Endothelial cell of umbilical vein (primary cell): Measurements from ENCODE around the gene DQX1. TPM values are rescaled to one million over a fixed set of nuclear protein-coding genes. Genes with fewer than 3 reads are reported as not detected.

ENCODE experiments used
- BruUV-seq: library from RNA; stranded (reverse); fragments of 400-500 nt; replicated peaks from 2 replicates; lab custom pipeline; 2021; lab: Mats Ljungman, UMichigan
- CTCF ChIA-PET: fragments of 300-600, 350-600 bp; sonication (Branson Sonifier 250); formaldehyde crosslinking; loops from one replicate; lab custom pipeline; 2021; ENCODE audit warnings: antibody characterized with exemption, inconsistent platforms; lab: Charles Lee
- POLR2A ChIA-PET: fragments of 300-600, 350-600 bp; sonication (Branson Sonifier 250); formaldehyde crosslinking; loops from one replicate; lab custom pipeline; 2021; ENCODE audit warnings: antibody characterized with exemption, inconsistent platforms; lab: Charles Lee
- DNase-seq: peaks from one replicate; pipeline ENCODE4 v3.0.0-alpha.2; 2011; ENCODE audit warnings: low read depth, low spot score
- FAIRE-seq: peaks from 2 replicates; lab custom pipeline; 2011; peaks lifted over from hg19 to GRCh38; lab: Jason Lieb, UNC
- H2AFZ ChIP-seq: 2 replicates; pipeline ENCODE4 v1.6.0; 2012; ENCODE audit warnings: low read depth, low read length, control low read depth, inconsistent platforms
- H3K27ac ChIP-seq: 2 replicates; pipeline ENCODE4 v1.5.1; 2011; ENCODE audit warnings: low read depth, mild to moderate bottlenecking, control low read depth, low read length, moderate library complexity; ENCODE audit not compliant: insufficient read depth
- H3K27me3 ChIP-seq, 2 experiments: 2 replicates each; pipeline versions ENCODE4 v1.6.0 to v1.6.1; 2011; ENCODE audit warnings: low read length in 2 of 2, mixed read lengths in 1 of 2; ENCODE audit not compliant: control insufficient read depth in 2 of 2, insufficient read depth in 2 of 2
- H3K36me3 ChIP-seq, 2 experiments: 2 replicates in 1 of 2; 3 replicates in 1 of 2; pipeline ENCODE4 v1.5.1; 2011; ENCODE audit warnings: low read length in 2 of 2, mild to moderate bottlenecking in 1 of 2, moderate library complexity in 1 of 2; ENCODE audit not compliant: control insufficient read depth in 2 of 2, insufficient read depth in 2 of 2; ENCODE audit errors: extremely low read depth in 1 of 2
- H3K4me1 ChIP-seq: 3 replicates; pipeline ENCODE4 v1.5.1; 2011; ENCODE audit warnings: mild to moderate bottlenecking, low read length; ENCODE audit not compliant: control insufficient read depth, insufficient read depth; ENCODE audit errors: extremely low read depth
- H3K4me2 ChIP-seq: 2 replicates; pipeline ENCODE4 v1.6.1; 2011; ENCODE audit warnings: low read length, control low read depth, mixed read lengths; ENCODE audit not compliant: insufficient read depth
- H3K4me3 ChIP-seq, 3 experiments: fragments of 200-600 bp in 1 of 3; sonication (generic), shearing (Covaris generic) in 1 of 3; replicated peaks in 1 of 3; 2 replicates each; pipeline ENCODE4 v1.5.1; 2011 to 2016; ENCODE audit warnings: control low read depth in 3 of 3, low read length in 3 of 3, mild to moderate bottlenecking in 2 of 3, inconsistent platforms in 1 of 3, low read depth in 1 of 3, moderate library complexity in 1 of 3; ENCODE audit not compliant: insufficient read depth in 1 of 3
- H3K79me2 ChIP-seq: 2 replicates; pipeline ENCODE4 v1.6.0; 2012; ENCODE audit warnings: low read length, inconsistent platforms; ENCODE audit not compliant: control insufficient read depth, insufficient read depth
- H3K9ac ChIP-seq: replicated peaks from 2 replicates; pipeline ENCODE3; 2011; ENCODE audit warnings: low read length, control low read depth; ENCODE audit not compliant: insufficient read depth; ENCODE audit errors: extremely low read depth
- H3K9me1 ChIP-seq: replicated peaks from 3 replicates; pipeline ENCODE4 v1.6.0; 2011; ENCODE audit warnings: mild to moderate bottlenecking, low read length; ENCODE audit not compliant: control insufficient read depth, insufficient read depth; ENCODE audit errors: extremely low read depth
- H3K9me3 ChIP-seq: replicated peaks from 2 replicates; pipeline ENCODE4 v1.5.1; 2012; ENCODE audit warnings: low read length, inconsistent platforms; ENCODE audit not compliant: control insufficient read depth, insufficient read depth
- H4K20me1 ChIP-seq: replicated peaks from 2 replicates; pipeline ENCODE3; 2011; ENCODE audit warnings: mild to moderate bottlenecking, low read length; ENCODE audit not compliant: control insufficient read depth, insufficient read depth; ENCODE audit errors: extremely low read depth
- EZH2 ChIP-seq: IDR thresholded peaks from 2 replicates; pipeline ENCODE4 v1.6.1; 2012; ENCODE audit warnings: borderline replicate concordance, low read depth, mild to moderate bottlenecking, moderate library complexity, low read length, inconsistent platforms; ENCODE audit not compliant: severe bottlenecking
- JUN ChIP-seq: IDR thresholded peaks from 2 replicates; pipeline ENCODE4 v1.6.1; 2011; ENCODE audit warnings: borderline replicate concordance, low read depth; ENCODE audit not compliant: insufficient read length, insufficient read depth
- POLR2A ChIP-seq: IDR thresholded peaks from 2 replicates; pipeline ENCODE4 v1.6.1; 2012; ENCODE audit warnings: low read depth, mild to moderate bottlenecking, control low read depth, low read length
- dilution Hi-C: fragments of 300-500 bp; cut with MboI; formaldehyde crosslinking; loops from one replicate; pipeline ENCODE4 v1.15.0; 2019; ENCODE audit warnings: low sequenced_read_pairs; ENCODE audit not compliant: extremely low pct_ligation_motif_present
- intact Hi-C: fragments of 100-400 bp; cut with micrococcal nuclease; formaldehyde crosslinking; loops from one replicate; pipeline ENCODE4 v1.10.0; 2022
- polyA plus RNA-seq, 4 experiments: library from polyadenylated mRNA; depleted of rRNA in 3 of 4; stranded (reverse) in 3 of 4; unstranded in 1 of 4; fragments of >200 nt; gene quantifications; 2 replicates each; pipeline versions ENCODE4 v1.2.1 to v1.2.3, GENCODE V29; 2011 to 2012; ENCODE audit warnings: missing spikeins in 1 of 4
- total RNA-seq: library from RNA; stranded (reverse); gene quantifications from 2 replicates; pipeline ENCODE4 v1.2.3, GENCODE V29; 2021
- TF ChIP-seq, protein P1 (sequence below): IDR thresholded peaks from 2 replicates; pipeline ENCODE4 v1.6.1; 2011; ENCODE audit not compliant: insufficient read depth, insufficient read length

DQX1 gene
- total and polyA plus RNA-seq, 2 donors (not counting 3 experiments of a cell fraction or from before 2014, with no cell fraction given) = 0.06 to 0.44 TPM

- H3K4me1 ChIP-seq = peaks cover 3% of the 10 kb centered on the region
- DNase-seq (peak; percentile 63), FAIRE-seq (no peak)
- H3K27me3 ChIP-seq = no peaks in the 10 kb centered on the region
- POLR2A ChIA-PET = no interaction called here
- peak overlapping the region; percentile 64 for H3K9ac ChIP-seq
- H3K9me3 ChIP-seq = no peaks in the 10 kb centered on the region
- BruUV-seq = no TSS peak
- H3K79me2 ChIP-seq = no peaks in the 10 kb centered on the region
- peaks cover 0 to 4% of the 10 kb centered on the region in 2 experiments for H3K36me3 ChIP-seq
- CTCF ChIA-PET = interaction anchor here (1.9 kb wide), 2 partner anchors 31 to 33 kb away, joined by 5 to 6 read pairs; no protein-coding TSS in a partner anchor
- no peaks in the 10 kb centered on the region for H4K20me1 ChIP-seq
- peak overlapping the region; percentile 45 for H3K27ac ChIP-seq
- H3K4me3 ChIP-seq = peak overlapping the region; percentile 77 to 84 (median 79)
- TF ChIP-seq EZH2 (no peak), POLR2A (no peak), JUN (no peak)
- TF ChIP-seq, protein P1, sequence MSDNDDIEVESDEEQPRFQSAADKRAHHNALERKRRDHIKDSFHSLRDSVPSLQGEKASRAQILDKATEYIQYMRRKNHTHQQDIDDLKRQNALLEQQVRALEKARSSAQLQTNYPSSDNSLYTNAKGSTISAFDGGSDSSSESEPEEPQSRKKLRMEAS = no peak
- intact Hi-C loops (loop anchor here (1.0 to 2.0 kb wide), 2 partner anchors 26 to 48 kb away; partner anchors contain the start of genes AUP1, HTRA2 and PCGF1), dilution Hi-C loops (no loop called here)
- peak overlapping the region; percentile 98 for H2AFZ ChIP-seq
- H3K9me1 ChIP-seq = no peaks in the 10 kb centered on the region
- peak overlapping the region; percentile 69 for H3K4me2 ChIP-seq
Measured at GRCh38 chr2:74554820-74555531, 28.9 kb upstream of the DQX1 start.
